Measurements from ENCODE around the gene LBR. TPM values are rescaled to one million over a fixed set of nuclear protein-coding genes. Genes with fewer than 3 reads are reported as not detected.

Gene LBR
- total and polyA plus RNA-seq, 12 donors: 7.6 to 22.6 (median 10.3) TPM

DNA sequence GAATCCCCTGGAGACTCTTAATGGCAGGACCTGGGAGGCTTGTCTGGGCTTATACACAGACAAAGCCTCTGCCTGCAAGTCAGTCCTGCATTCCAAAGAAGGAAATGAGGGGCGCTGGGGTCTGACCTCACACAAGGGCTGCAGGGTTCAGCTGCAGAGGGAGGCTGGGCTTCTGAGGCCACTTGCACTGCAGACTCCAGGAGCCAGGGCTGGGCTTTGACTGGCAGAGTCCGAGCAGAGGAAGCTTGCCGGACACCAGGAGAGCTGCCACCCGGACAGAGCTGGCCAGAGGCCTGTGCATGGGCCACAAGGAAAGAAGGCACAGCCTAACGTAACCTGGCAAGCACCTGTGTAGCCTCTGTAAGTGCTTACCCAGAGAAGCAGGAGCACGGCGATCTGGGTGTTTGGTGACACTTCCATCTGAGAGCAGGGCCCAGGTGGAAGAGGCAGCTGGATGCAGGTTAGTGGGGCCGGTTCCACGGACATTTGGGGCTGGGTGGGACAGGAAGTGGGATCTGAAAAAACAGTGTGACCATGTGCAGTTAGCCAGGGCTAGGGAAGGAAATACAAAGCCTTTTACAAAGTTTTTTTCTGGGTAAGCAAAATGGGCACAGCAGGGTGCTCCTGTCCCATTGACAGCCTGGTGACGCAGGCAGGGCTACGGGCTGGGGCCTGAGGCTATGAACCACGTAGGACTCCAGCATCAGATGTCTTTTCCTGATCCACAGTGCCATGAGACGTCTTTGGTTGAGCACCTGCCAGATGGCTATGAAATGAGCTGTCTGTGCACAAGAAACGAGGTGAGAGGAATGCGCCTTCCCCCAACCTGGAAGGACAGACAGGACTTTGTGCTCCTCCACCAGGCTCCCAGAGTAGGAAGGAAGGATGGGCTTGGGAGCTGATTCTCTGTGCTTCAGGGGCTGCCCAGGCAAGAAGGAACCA lies 37.3 kb upstream of the LBR start:
- no peak for DNase-seq
- ATAC-seq: no peak

DNA sequence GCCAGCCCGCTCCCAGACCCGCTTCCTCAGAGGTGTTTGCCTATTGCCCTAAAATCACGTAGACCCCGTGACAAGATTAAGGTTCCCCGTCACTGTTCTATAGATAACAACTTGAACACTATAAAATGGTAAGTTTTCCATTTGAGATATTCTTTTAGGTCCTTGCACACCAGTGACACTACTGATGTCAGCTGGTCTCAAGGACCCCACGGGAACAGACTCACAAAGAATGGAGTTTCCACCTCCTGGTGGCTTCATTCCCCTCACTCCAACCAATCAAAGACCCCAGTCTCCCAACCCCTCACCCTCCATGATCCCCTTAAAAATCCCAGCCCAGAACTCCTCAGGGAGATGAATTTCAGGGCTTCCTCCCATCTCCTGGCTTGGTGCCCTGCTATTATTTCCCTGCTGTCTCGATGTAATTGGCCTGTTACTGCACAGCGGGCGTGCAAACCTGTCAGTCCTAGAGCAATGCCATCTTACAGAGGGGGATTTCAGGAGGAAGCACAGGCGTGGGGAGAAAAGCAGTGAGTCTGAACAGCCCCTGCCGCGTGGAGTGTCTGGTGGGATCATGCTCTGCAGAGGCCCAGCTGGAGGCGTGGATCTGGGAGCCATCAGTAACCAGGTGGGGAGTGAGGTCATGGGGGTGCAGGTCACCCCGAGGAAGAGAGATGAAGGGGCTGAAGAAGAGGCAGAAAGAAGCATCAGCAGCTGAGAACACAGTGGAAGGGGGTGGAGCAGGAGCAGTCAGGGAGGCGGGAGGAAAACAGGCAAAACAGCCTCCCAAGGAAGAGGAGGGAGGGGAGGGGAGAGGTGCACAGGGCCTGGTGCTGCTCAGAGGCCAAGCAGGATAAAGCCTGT lies 35.1 kb upstream of the LBR start:
- H3K36me3 ChIP-seq: no peaks in the 10 kb centered on the region
- DNase-seq (no peak), ATAC-seq (no peak)
- H3K4me3 ChIP-seq: no peak overlapping the region
- TF ChIP-seq, protein P1, sequence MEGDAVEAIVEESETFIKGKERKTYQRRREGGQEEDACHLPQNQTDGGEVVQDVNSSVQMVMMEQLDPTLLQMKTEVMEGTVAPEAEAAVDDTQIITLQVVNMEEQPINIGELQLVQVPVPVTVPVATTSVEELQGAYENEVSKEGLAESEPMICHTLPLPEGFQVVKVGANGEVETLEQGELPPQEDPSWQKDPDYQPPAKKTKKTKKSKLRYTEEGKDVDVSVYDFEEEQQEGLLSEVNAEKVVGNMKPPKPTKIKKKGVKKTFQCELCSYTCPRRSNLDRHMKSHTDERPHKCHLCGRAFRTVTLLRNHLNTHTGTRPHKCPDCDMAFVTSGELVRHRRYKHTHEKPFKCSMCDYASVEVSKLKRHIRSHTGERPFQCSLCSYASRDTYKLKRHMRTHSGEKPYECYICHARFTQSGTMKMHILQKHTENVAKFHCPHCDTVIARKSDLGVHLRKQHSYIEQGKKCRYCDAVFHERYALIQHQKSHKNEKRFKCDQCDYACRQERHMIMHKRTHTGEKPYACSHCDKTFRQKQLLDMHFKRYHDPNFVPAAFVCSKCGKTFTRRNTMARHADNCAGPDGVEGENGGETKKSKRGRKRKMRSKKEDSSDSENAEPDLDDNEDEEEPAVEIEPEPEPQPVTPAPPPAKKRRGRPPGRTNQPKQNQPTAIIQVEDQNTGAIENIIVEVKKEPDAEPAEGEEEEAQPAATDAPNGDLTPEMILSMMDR (IDR thresholded peaks at IDR 0.05): no peak
- no peak overlapping the region for H3K27ac ChIP-seq
- H3K27me3 ChIP-seq: no peaks in the 10 kb centered on the region
- 48 to 57% methylated on average over 15 of the region's 15 CpGs for WGBS, 2 donors
- intact Hi-C loops (cut with DNase I): loop anchor here in 1 of 10 donors (2.0 kb wide), 1 partner anchor 18 kb away; no protein-coding TSS in a partner anchor
- H3K4me1 ChIP-seq: peaks cover 2 to 70% (median 58%) of the 10 kb centered on the region in 9 donors
- no peaks in the 10 kb centered on the region for H3K9me3 ChIP-seq

More for the DNA sequence above, 37.3 kb upstream of the LBR start:
- intact Hi-C loops (cut with DNase I): no loop called here
- Histone ChIP-seq H3K4me1 (peaks cover 2 to 74% (median 60%) of the 10 kb centered on the region in 9 donors), H3K4me3 (peak overlapping the region in 1 of 10 donors; percentile 17), H3K9me3 (no peaks in the 10 kb centered on the region), H3K36me3 (no peaks in the 10 kb centered on the region), H3K27me3 (no peaks in the 10 kb centered on the region), H3K27ac (peak overlapping the region in 5 of 10 donors; percentile 5 to 53 (median 34))
- 63 to 65% methylated on average over 15 of the region's 15 CpGs for WGBS, 2 donors
- TF ChIP-seq, protein P1 (IDR thresholded peaks at IDR 0.05): no peak

- ATAC-seq (no peak), DNase-seq (no peak)
- H3K36me3 ChIP-seq: no peaks in the 10 kb centered on the region
- TF ChIP-seq, protein P1 (IDR thresholded peaks at IDR 0.05): no peak
- no peak overlapping the region for H3K27ac ChIP-seq
- no peak overlapping the region for H3K4me3 ChIP-seq
- H3K27me3 ChIP-seq: no peaks in the 10 kb centered on the region
- H3K4me1 ChIP-seq: peaks cover 2 to 64% (median 52%) of the 10 kb centered on the region in 9 donors
- H3K9me3 ChIP-seq: no peaks in the 10 kb centered on the region
- intact Hi-C loops (cut with DNase I): loop anchor here in 1 of 10 donors (2.0 kb wide), 1 partner anchor 18 kb away; no protein-coding TSS in a partner anchor
- 48 to 61% methylated on average over 5 of the region's 5 CpGs for WGBS, 2 donors
Observed at GRCh38 chr1:225462429-225462713, 34.5 kb upstream of the LBR start.

Measured in heart right ventricle (tissue), 16 donors.